ENCODE results near the gene PER3. TPM values are rescaled to one million over a fixed set of nuclear protein-coding genes. Genes with fewer than 3 reads are reported as not detected.

The PER3 gene
- total and polyA plus RNA-seq, 2 of the 13 experiments (the other 11 are each of a cell fraction or from before 2014, with no cell fraction given) = 3.0 to 6.0 TPM

DNA sequence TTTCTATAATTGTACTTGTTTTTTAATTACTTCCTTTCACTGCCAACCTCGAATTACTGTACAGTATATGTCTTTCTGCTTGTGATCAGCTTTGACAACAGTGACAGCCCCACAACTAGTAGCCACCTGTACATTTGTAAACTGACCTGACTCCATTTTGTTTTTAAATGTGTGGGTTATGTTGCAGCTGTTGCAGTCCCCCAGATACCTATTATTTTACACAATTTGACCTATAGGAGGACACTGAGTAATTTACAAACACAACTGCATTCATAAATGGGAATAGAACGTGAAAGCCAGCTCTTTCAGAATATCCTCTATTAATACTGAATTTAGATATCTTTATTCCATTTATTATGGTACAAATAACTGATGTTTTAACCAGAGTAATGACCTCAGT lies 15.5 kb upstream of the PER3 start (continued):
- no peak for TF ChIP-seq RARA (CRISPR knock-in tag; IDR thresholded peaks at IDR 0.05)
- TF ChIP-seq, protein P1, sequence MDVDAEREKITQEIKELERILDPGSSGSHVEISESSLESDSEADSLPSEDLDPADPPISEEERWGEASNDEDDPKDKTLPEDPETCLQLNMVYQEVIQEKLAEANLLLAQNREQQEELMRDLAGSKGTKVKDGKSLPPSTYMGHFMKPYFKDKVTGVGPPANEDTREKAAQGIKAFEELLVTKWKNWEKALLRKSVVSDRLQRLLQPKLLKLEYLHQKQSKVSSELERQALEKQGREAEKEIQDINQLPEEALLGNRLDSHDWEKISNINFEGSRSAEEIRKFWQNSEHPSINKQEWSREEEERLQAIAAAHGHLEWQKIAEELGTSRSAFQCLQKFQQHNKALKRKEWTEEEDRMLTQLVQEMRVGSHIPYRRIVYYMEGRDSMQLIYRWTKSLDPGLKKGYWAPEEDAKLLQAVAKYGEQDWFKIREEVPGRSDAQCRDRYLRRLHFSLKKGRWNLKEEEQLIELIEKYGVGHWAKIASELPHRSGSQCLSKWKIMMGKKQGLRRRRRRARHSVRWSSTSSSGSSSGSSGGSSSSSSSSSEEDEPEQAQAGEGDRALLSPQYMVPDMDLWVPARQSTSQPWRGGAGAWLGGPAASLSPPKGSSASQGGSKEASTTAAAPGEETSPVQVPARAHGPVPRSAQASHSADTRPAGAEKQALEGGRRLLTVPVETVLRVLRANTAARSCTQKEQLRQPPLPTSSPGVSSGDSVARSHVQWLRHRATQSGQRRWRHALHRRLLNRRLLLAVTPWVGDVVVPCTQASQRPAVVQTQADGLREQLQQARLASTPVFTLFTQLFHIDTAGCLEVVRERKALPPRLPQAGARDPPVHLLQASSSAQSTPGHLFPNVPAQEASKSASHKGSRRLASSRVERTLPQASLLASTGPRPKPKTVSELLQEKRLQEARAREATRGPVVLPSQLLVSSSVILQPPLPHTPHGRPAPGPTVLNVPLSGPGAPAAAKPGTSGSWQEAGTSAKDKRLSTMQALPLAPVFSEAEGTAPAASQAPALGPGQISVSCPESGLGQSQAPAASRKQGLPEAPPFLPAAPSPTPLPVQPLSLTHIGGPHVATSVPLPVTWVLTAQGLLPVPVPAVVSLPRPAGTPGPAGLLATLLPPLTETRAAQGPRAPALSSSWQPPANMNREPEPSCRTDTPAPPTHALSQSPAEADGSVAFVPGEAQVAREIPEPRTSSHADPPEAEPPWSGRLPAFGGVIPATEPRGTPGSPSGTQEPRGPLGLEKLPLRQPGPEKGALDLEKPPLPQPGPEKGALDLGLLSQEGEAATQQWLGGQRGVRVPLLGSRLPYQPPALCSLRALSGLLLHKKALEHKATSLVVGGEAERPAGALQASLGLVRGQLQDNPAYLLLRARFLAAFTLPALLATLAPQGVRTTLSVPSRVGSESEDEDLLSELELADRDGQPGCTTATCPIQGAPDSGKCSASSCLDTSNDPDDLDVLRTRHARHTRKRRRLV (CRISPR knock-in tag; IDR thresholded peaks at IDR 0.05) = no peak

DNA sequence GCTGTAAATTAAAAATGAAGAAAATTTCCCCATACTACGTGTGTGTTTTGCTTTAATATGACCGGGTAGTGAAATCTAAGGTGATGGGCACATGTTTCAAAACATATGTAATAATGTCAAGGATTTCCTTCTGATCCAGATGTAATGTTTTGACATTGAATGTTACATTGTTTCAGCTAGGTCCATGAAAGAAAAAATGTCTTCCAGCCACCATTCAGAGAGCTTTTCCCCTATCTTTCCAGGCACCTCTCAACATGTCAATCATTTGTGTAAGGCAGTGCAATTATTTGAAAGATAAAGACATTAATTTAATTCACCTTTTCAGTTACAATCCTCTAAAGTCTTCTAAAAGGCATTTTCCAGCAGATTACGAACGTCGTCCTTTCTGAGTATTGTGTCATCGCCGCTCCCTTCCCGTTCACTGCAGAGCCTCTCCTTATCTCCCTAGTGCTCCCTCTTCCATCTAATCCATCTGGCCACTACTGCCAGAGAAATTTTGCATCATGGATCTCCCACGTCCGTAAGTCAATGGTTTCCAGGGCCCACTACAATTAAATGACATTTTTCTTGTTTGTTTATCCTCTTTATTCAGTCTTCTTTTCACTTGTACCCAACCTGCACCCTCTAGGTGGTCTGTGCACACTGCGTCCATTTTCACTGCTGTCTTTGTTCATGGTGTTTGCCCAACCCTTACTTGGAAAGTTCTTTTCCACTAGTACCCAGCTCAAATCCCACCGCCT lies 14.2 kb upstream of the PER3 start:
- ChIA-PET CTCF (ENCODE audit: low intra/inter-chr PET ratio, low total read pairs) (no interaction called here), POLR2A (no interaction called here)
- 95% methylated on average over 12 of the region's 12 CpGs for WGBS (ENCODE audit: low lambda C conversion rate)
- BruUV-seq (replicated peaks) = no TSS peak
- Histone ChIP-seq H3K4me1 (ENCODE audit: insufficient read depth, low read length) (peaks cover 26% of the 10 kb centered on the region), H3K27ac (ENCODE audit: extremely low read length, insufficient read depth, low read length) (no peak overlapping the region), H3K27me3 (ENCODE audit: control insufficient read depth in 1 of 2, insufficient read depth in 2 of 2, low read length in 2 of 2) (no peaks in the 10 kb centered on the region; a peak in 1 of 5 replicates), H3K79me2 (ENCODE audit: insufficient read depth, low read length) (peaks cover 29% of the 10 kb centered on the region), H4K20me1 (ENCODE audit: insufficient read depth, low read length) (peaks cover 9% of the 10 kb centered on the region; the same call in 1 of the 2 replicates), H3K36me3 (replicated peaks in 1 of 2; ENCODE audit: control insufficient read depth in 1 of 2, insufficient read depth in 2 of 2, low read length in 2 of 2) (peaks cover 4 to 9% of the 10 kb centered on the region in 2 experiments; a peak in 3 of 5 replicates), H3K9me3 (ENCODE audit: low read length) (no peaks in the 10 kb centered on the region), H2AFZ (ENCODE audit: low read length) (no peak overlapping the region), H3K4me2 (ENCODE audit: low read depth, low read length) (no peak overlapping the region), H3K4me3 (replicated peaks in 1 of 3; ENCODE audit: insufficient read depth in 1 of 3, low read depth in 2 of 3, low read length in 3 of 3) (no peak overlapping the region), H3K9ac (ENCODE audit: insufficient read depth, low read depth, low read length) (no peak overlapping the region)
- no peak for FAIRE-seq
- no peak for DNase-seq (ENCODE audit: low spot score)
- TF ChIP-seq ZBTB42 (CRISPR knock-in tag; IDR thresholded peaks at IDR 0.05) (no peak), RFX5 (IDR thresholded peaks at IDR 0.05; ENCODE audit: low read depth, low read length) (no peak)
- TF ChIP-seq, protein P2, sequence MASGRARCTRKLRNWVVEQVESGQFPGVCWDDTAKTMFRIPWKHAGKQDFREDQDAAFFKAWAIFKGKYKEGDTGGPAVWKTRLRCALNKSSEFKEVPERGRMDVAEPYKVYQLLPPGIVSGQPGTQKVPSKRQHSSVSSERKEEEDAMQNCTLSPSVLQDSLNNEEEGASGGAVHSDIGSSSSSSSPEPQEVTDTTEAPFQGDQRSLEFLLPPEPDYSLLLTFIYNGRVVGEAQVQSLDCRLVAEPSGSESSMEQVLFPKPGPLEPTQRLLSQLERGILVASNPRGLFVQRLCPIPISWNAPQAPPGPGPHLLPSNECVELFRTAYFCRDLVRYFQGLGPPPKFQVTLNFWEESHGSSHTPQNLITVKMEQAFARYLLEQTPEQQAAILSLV (CRISPR knock-in tag; IDR thresholded peaks at IDR 0.05; ENCODE audit: borderline replicate concordance) = no peak
- no peak for ATAC-seq
- in situ Hi-C loops (cut with HindIII; ENCODE audit: extremely low pct_ligation_motif_present, low pct_unique_long_range_greater_than_20kb) (no loop called here), intact Hi-C loops (cut with micrococcal nuclease; ENCODE audit: unreplicated experiment) (no loop called here)
